DMS114 treated with DMSO at 0.1 percent for 48 hours (cell line): Measurements from ENCODE around the gene GFRA4.

Source experiments
- DNase-seq: peaks from one replicate; lab custom pipeline; 2025; ENCODE audit not compliant: unreplicated experiment; lab: John Stamatoyannopoulos, UW

Gene GFRA4

GRCh38 chr20:3655131-3655405 lies 8.1 kb downstream of the GFRA4 start:
- no peak for DNase-seq

- DNase-seq = no peak
These were observed 8.7 kb downstream of the GFRA4 start for GRCh38 chr20:3654326-3655130.

GRCh38 chr20:3653921-3654320 lies 9.3 kb downstream of the GFRA4 start:
- no peak for DNase-seq

- no peak for DNase-seq
These were observed 10.3 kb downstream of the GFRA4 start for GRCh38 chr20:3652676-3653596.

GRCh38 chr20:3652221-3652620 lies 11.0 kb downstream of the GFRA4 start:
- no peak for DNase-seq

GRCh38 chr20:3651204-3651962 lies 11.8 kb downstream of the GFRA4 start:
- no peak for DNase-seq

- DNase-seq = no peak
These were observed 14.2 kb downstream of the GFRA4 start for GRCh38 chr20:3648951-3649350.

GRCh38 chr20:3647473-3647872 lies 15.7 kb downstream of the GFRA4 start:
- DNase-seq = no peak

GRCh38 chr20:3646651-3647050 lies 16.5 kb downstream of the GFRA4 start:
- no peak for DNase-seq

GRCh38 chr20:3646067-3646440 lies 17.1 kb downstream of the GFRA4 start:
- no peak for DNase-seq

GRCh38 chr20:3645309-3646066 lies 17.7 kb downstream of the GFRA4 start:
- no peak for DNase-seq

- DNase-seq = no peak
These were observed 22.9 kb downstream of the GFRA4 start for GRCh38 chr20:3640259-3640658.

- DNase-seq = no peak
These were observed 27.9 kb downstream of the GFRA4 start for GRCh38 chr20:3635346-3635745.

- DNase-seq = no peak
These were observed 29.2 kb downstream of the GFRA4 start for GRCh38 chr20:3633913-3634478.

GRCh38 chr20:3632311-3633004 lies 30.7 kb downstream of the GFRA4 start:
- DNase-seq = no peak

- DNase-seq = no peak
These were observed 31.7 kb downstream of the GFRA4 start for GRCh38 chr20:3631534-3631933.

- no peak for DNase-seq
These were observed 32.8 kb downstream of the GFRA4 start for GRCh38 chr20:3630429-3630828.

- no peak for DNase-seq
These were observed 33.3 kb downstream of the GFRA4 start for GRCh38 chr20:3629893-3630292.

GRCh38 chr20:3628502-3629314 lies 34.5 kb downstream of the GFRA4 start:
- DNase-seq = no peak
